Activated CD4-positive, alpha-beta T cell treated with anti-CD3 and anti-CD28 coated beads for 24 hours (primary cell): Measurements from ENCODE around the gene DMC1.
"Not testable (repeated sequence)": the region's sequence is repeated elsewhere in the genome, so short reads cannot be mapped to it uniquely, and the experiment has no call there.

Experiments used
- DNase-seq, 2 donors: peaks; one replicate each; pipeline ENCODE4 v3.0.0-alpha.2; 2020; ENCODE audit warnings: low read depth in 2 of 2

DMC1 gene

GRCh38 chr22:38569972-38570778 is at the start of gene DMC1:
TSS of gene DMC1 (minus strand) at chr22:38570183. CDS start at chr22:38568256, 1,927 bp downstream.
- peak; percentile 99 for DNase-seq

GRCh38 chr22:38618682-38619081 is 48.7 kb upstream of the DMC1 start:
- no peak for DNase-seq

GRCh38 chr22:38618258-38618657 is 48.3 kb upstream of the DMC1 start:
- no peak for DNase-seq

- not testable (repeated sequence) for DNase-seq
Measured at GRCh38 chr22:38615064-38615405, 45.1 kb upstream of the DMC1 start.

- DNase-seq = no peak
Measured at GRCh38 chr22:38614332-38615063, 44.5 kb upstream of the DMC1 start.

GRCh38 chr22:38613588-38613987 is 43.6 kb upstream of the DMC1 start:
- DNase-seq = no peak

- DNase-seq = no peak
Measured at GRCh38 chr22:38612217-38613006, 42.4 kb upstream of the DMC1 start.

GRCh38 chr22:38611559-38611958 is 41.6 kb upstream of the DMC1 start:
- DNase-seq = no peak

GRCh38 chr22:38610234-38610633 is 40.3 kb upstream of the DMC1 start:
- DNase-seq = no peak

- DNase-seq = no peak
Measured at GRCh38 chr22:38608992-38609750, 39.2 kb upstream of the DMC1 start.

- DNase-seq = no peak
Measured at GRCh38 chr22:38607680-38608079, 37.7 kb upstream of the DMC1 start.

GRCh38 chr22:38602166-38602565 is 32.2 kb upstream of the DMC1 start:
- no peak for DNase-seq

GRCh38 chr22:38601221-38601764 is 31.3 kb upstream of the DMC1 start:
- no peak for DNase-seq

GRCh38 chr22:38599466-38599865 is 29.5 kb upstream of the DMC1 start:
- DNase-seq = no peak

GRCh38 chr22:38582923-38583322 is 12.9 kb upstream of the DMC1 start:
- DNase-seq = not testable (repeated sequence)

- DNase-seq = no peak
Measured at GRCh38 chr22:38578505-38578904, 8.5 kb upstream of the DMC1 start.

GRCh38 chr22:38572065-38572464 is 2.1 kb upstream of the DMC1 start:
- DNase-seq = peak; percentile 6 to 22

- DNase-seq = peak in 1 of 2 donors; percentile 10
Measured at GRCh38 chr22:38570779-38571364, 889 bp upstream of the DMC1 start.

- no peak for DNase-seq
Measured at GRCh38 chr22:38569181-38569971, 607 bp downstream of the DMC1 start.
